SU-DHL-6 (cell line): ENCODE measurements around the gene CFL1.

ENCODE experiments used
- H2AFZ ChIP-seq: fragments of 200-600 bp; sonication (generic); 2 replicates; pipeline ENCODE4 v1.6.1; 2014; ENCODE audit warnings: low read depth, mild to moderate bottlenecking, moderate library complexity, mixed read lengths, antibody characterized with exemption, low read length; ENCODE audit not compliant: severe bottlenecking
- H3F3A ChIP-seq: fragments of 200-600 bp; shearing (Covaris generic); 2 replicates; pipeline ENCODE4 v1.6.0; 2016; ENCODE audit warnings: antibody characterized with exemption, mild to moderate bottlenecking; ENCODE audit not compliant: insufficient read depth
- H3K27ac ChIP-seq: fragments of 200-600 bp; sonication (generic); 2 replicates; pipeline ENCODE4 v1.5.1; 2016; ENCODE audit warnings: low read depth, mild to moderate bottlenecking, low read length, moderate library complexity, mixed read lengths
- H3K27me3 ChIP-seq: fragments of 200-600 bp; sonication (generic), shearing (Covaris generic); 2 replicates; pipeline ENCODE4 v1.6.0; 2014; ENCODE audit warnings: mild to moderate bottlenecking, low read length
- H3K36me3 ChIP-seq: fragments of 200-600 bp; sonication (generic); 2 replicates; pipeline ENCODE4 v1.6.1; 2014; ENCODE audit warnings: mild to moderate bottlenecking, low read length, mixed read lengths
- H3K4me2 ChIP-seq: fragments of 300-600, 200-600 bp; shearing (Covaris generic), sonication (generic); 2 replicates; pipeline ENCODE4 v1.6.0; 2014; ENCODE audit warnings: low read length, low read depth, mild to moderate bottlenecking; ENCODE audit not compliant: poor library complexity, severe bottlenecking
- H3K4me3 ChIP-seq: fragments of 200-600 bp; sonication (generic); 2 replicates; pipeline ENCODE4 v1.5.1; 2014; ENCODE audit warnings: antibody characterized with exemption, low read length, mild to moderate bottlenecking, mixed read lengths; ENCODE audit not compliant: insufficient read depth, poor library complexity, severe bottlenecking
- H3K79me2 ChIP-seq: fragments of 200-600 bp; sonication (generic); 2 replicates; pipeline ENCODE4 v1.6.1; 2014; ENCODE audit warnings: mild to moderate bottlenecking, low read length, moderate library complexity; ENCODE audit not compliant: insufficient read depth
- H3K9ac ChIP-seq: fragments of 200-600 bp; sonication (generic); 2 replicates; pipeline ENCODE4 v1.7.0; 2014; ENCODE audit warnings: mild to moderate bottlenecking, low read length
- H3K9me2 ChIP-seq: fragments of 200-600 bp; sonication (generic); replicated peaks from 2 replicates; pipeline ENCODE4 v1.6.1; 2014; ENCODE audit warnings: low read length; ENCODE audit not compliant: insufficient read depth
- H3K9me3 ChIP-seq: fragments of 200-600 bp; sonication (generic); 2 replicates; pipeline ENCODE4 v1.6.1; 2014; ENCODE audit warnings: low read length, mixed read lengths; ENCODE audit not compliant: insufficient read depth
- H4K20me1 ChIP-seq: fragments of 200-600 bp; sonication (generic); 2 replicates; pipeline ENCODE4 v1.6.1; 2014; ENCODE audit warnings: low read depth, mild to moderate bottlenecking, antibody characterized with exemption, low read length, moderate library complexity, mixed read lengths
- EZH2phosphoT487 ChIP-seq: fragments of 200-600 bp; sonication (generic), shearing (Covaris generic); conservative IDR thresholded peaks from 2 replicates; pipeline ENCODE4 v1.6.1; 2018; ENCODE audit warnings: mild to moderate bottlenecking, antibody characterized with exemption, low read length, moderate library complexity, mixed read lengths
- TF ChIP-seq, protein P1 (sequence below): fragments of 200-600 bp; sonication (generic); IDR thresholded peaks from one replicate; pipeline ENCODE4 v1.5.1; 2017; ENCODE audit warnings: antibody characterized with exemption, mild to moderate bottlenecking, low read length, moderate library complexity; ENCODE audit not compliant: insufficient read depth, poor library complexity, severe bottlenecking

The CFL1 gene

DNA sequence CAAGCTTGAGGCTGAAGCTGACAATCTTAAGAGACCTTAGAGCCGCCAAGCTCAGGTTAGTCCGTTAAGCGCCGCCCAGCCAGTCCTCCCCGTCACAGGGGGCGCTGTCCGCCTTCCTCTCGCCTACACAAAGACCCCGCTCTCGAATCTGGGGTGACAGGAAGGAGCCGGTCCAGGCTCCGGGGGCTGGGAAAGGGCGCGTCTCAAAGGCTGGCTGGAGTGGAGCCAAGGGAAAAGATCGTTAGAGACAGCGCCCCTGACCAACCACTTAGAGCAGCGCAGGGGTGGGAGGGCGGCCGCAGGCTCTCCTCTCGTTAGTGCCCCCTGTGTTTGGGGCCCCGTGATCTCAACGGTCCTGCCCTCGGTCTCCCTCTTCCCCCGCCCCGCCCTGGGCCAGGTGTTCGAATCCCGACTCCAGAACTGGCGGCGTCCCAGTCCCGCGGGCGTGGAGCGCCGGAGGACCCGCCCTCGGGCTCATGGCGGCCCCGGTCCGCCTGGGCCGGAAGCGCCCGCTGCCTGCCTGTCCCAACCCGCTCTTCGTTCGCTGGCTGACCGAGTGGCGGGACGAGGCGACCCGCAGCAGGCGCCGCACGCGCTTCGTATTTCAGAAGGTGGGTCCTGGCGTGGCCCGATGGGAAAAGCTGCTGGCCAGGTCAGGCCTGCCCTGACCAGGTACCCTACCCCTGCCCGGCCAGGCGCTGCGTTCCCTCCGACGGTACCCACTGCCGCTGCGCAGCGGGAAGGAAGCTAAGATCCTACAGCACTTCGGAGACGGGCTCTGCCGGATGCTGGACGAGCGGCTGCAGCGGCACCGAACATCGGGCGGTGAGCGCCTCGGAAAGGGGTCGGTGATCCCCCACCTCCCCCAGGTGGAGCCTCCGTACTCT, 2.5 kb upstream of the CFL1 start, which contains the start of gene MUS81:
Gene MUS81, plus strand, starts transcription at position 156 of the 887 bp plus-strand sequence. Its CDS starts 321 bp downstream, at position 477.
- Histone ChIP-seq H4K20me1 (peaks cover 12% of the 10 kb centered on the region), H3K9me3 (no peaks in the 10 kb centered on the region), H3K27me3 (no peaks in the 10 kb centered on the region), H2AFZ (peak within 1 kb of the TSS; percentile 21), H3K27ac (peak within 1 kb of the TSS; percentile 90), H3K4me3 (peak within 1 kb of the TSS; percentile 65), H3K9me2 (no peaks in the 10 kb centered on the region), H3K36me3 (peaks cover 12% of the 10 kb centered on the region), H3K79me2 (peaks cover 41% of the 10 kb centered on the region), H3K9ac (peak within 1 kb of the TSS; percentile 97), H3K4me2 (peak within 1 kb of the TSS; percentile 94), H3F3A (peaks cover 16% of the 10 kb centered on the region)
- no peak for TF ChIP-seq EZH2phosphoT487
- TF ChIP-seq, protein P1, sequence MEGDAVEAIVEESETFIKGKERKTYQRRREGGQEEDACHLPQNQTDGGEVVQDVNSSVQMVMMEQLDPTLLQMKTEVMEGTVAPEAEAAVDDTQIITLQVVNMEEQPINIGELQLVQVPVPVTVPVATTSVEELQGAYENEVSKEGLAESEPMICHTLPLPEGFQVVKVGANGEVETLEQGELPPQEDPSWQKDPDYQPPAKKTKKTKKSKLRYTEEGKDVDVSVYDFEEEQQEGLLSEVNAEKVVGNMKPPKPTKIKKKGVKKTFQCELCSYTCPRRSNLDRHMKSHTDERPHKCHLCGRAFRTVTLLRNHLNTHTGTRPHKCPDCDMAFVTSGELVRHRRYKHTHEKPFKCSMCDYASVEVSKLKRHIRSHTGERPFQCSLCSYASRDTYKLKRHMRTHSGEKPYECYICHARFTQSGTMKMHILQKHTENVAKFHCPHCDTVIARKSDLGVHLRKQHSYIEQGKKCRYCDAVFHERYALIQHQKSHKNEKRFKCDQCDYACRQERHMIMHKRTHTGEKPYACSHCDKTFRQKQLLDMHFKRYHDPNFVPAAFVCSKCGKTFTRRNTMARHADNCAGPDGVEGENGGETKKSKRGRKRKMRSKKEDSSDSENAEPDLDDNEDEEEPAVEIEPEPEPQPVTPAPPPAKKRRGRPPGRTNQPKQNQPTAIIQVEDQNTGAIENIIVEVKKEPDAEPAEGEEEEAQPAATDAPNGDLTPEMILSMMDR, result peak; percentile 99

DNA sequence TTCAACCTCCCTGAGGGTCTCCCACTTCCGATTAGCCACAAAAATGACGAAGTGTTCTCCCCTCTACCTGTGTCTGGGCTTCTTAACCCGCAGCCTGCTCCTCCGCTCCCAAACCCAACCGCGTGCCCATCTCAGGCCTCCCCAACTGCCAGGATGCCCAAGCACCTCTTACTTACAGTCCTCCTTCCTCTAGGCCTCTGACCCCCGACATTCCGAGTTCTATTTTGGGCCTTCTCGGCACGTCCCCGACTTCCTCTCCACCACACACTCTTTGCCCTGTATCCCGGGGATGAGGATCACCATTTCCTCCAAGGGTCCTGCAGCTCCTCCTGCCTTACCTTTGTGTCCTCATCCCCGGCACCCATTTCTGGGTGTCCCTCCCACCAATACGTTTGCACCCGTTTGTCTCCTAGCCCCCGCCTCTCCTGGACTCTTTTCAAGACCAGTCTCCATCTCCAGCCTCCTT, 1.9 kb upstream of the CFL1 start:
- no peaks in the 10 kb centered on the region for H3K9me2 ChIP-seq
- H3F3A ChIP-seq, result peaks cover 16% of the 10 kb centered on the region
- TF ChIP-seq, protein P1, result no peak
- no peak for TF ChIP-seq EZH2phosphoT487
- H4K20me1 ChIP-seq, result peaks cover 16% of the 10 kb centered on the region
- H3K36me3 ChIP-seq, result peaks cover 18% of the 10 kb centered on the region
- H2AFZ ChIP-seq, result no peak overlapping the region
- peak overlapping the region; percentile 90 for H3K27ac ChIP-seq
- H3K9me3 ChIP-seq, result no peaks in the 10 kb centered on the region
- H3K4me3 ChIP-seq, result peak overlapping the region; percentile 63
- H3K4me2 ChIP-seq, result peak overlapping the region; percentile 94
- no peaks in the 10 kb centered on the region for H3K27me3 ChIP-seq
- peaks cover 45% of the 10 kb centered on the region for H3K79me2 ChIP-seq
- H3K9ac ChIP-seq, result peak overlapping the region; percentile 97

DNA sequence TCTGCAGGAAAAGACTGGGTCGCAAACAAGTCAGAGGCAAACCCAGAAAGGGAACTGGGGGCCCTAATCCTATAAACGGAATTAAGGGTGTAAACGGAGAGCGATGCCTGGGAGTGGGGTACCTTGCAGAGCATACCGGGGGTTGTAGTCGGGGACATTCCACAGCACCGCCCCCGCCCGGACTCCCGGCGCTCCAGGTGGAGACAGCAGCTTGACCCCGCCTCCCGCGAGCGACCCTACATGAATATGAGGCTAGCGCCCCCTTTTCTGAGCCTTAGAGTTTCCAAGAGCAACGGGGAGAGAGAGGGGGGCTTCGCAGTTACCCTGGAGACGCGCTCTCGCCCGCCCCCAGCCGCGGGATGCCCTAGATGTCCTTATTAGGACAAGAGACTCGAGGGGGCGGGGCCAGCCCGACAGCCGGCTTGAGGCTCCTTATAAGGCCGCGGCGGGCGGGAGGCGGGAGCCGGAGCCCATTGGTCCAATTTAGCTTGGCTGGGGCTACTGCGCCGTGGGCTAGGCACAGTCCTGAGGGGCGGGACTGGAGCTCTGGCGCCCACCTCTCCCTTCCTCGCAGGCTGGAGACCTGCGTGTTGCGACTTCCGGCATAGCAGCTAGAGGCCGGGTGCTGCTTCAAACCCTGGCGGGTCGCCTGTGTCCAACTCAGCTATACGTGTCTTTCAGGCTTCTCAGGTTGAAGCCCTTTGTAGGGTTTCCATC, 1.3 kb upstream of the CFL1 start:
- Histone ChIP-seq H3F3A (peaks cover 16% of the 10 kb centered on the region), H3K36me3 (peaks cover 23% of the 10 kb centered on the region), H3K9ac (peak overlapping the region; percentile 97), H3K27me3 (no peaks in the 10 kb centered on the region), H3K9me2 (no peaks in the 10 kb centered on the region), H3K4me3 (peak overlapping the region; percentile 65), H3K4me2 (peak overlapping the region; percentile 94), H3K27ac (peak overlapping the region; percentile 90), H4K20me1 (peaks cover 16% of the 10 kb centered on the region), H2AFZ (peak overlapping the region; percentile 21), H3K79me2 (peaks cover 45% of the 10 kb centered on the region), H3K9me3 (no peaks in the 10 kb centered on the region)
- no peak for TF ChIP-seq EZH2phosphoT487
- TF ChIP-seq, protein P1, result no peak
